Progenitor cell of endocrine pancreas (in vitro differentiated cells): Measurements from ENCODE around the gene FOXO4. TPM values are rescaled to one million over a fixed set of nuclear protein-coding genes. Genes with fewer than 3 reads are reported as not detected.

Experiments used
- DNase-seq: peaks from one replicate; pipeline ENCODE4 v3.0.0; 2021; ENCODE audit warnings: low spot score; ENCODE audit not compliant: unreplicated experiment
- H3K27ac Mint-ChIP-seq: 2 replicates; pipeline ENCODE4 v1.8.0; 2021; ENCODE audit warnings: mild to moderate bottlenecking, moderate library complexity, mixed read lengths
- H3K27me3 Mint-ChIP-seq: 2 replicates; pipeline ENCODE4 v1.8.0; 2021; ENCODE audit warnings: mixed read lengths
- H3K36me3 Mint-ChIP-seq: 2 replicates; pipeline ENCODE4 v1.8.0; 2022; ENCODE audit warnings: mixed read lengths; ENCODE audit not compliant: insufficient read depth
- H3K4me1 Mint-ChIP-seq: 2 replicates; pipeline ENCODE4 v1.8.0; 2021; ENCODE audit warnings: low read depth, mixed read lengths
- H3K4me3 Mint-ChIP-seq: 2 replicates; pipeline ENCODE4 v1.8.0; 2021; ENCODE audit warnings: low read depth, mild to moderate bottlenecking, moderate library complexity, mixed read lengths
- H3K9me3 Mint-ChIP-seq: 2 replicates; pipeline ENCODE4 v1.8.0; 2021; ENCODE audit warnings: low read depth, mixed read lengths
- CTCF ChIP-seq: fragments of 200-600 bp; sonication (generic); IDR thresholded peaks from one replicate; pipeline ENCODE4 v1.5.0; 2021; ENCODE audit warnings: antibody characterized with exemption, mild to moderate bottlenecking; ENCODE audit not compliant: unreplicated experiment
- total RNA-seq: library from RNA; stranded (reverse); gene quantifications from 2 replicates; pipeline ENCODE4 v1.2.1, GENCODE V29; 2021

FOXO4 gene
- total RNA-seq, 1 donor from 2014 or later = 41.0 TPM

DNA sequence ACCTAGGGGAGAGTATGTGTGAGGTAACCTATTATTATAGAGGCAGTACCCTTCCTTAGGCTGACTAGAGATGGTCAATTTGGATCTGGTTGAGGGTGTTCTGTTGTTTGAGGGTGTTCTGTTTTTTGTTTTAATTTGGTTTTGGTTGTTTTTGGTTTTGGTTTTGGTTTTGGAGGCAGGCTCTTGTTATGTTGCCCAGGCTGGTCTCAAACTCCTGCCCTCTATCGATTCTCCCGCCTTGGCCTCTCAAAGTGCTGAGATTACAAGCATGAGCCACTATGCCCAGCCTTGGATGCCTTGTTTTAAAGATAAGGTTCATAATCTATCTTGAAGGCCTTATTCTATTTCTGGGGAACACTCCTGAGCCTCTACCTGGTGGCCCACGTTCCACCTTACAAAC, 10.0 kb downstream of the FOXO4 start:
- no peak overlapping the region for H3K4me3 Mint-ChIP-seq
- H3K9me3 Mint-ChIP-seq = peaks cover 8% of the 10 kb centered on the region
- H3K36me3 Mint-ChIP-seq = peaks cover 2% of the 10 kb centered on the region
- no peak for DNase-seq
- peaks cover 36% of the 10 kb centered on the region for H3K4me1 Mint-ChIP-seq
- no peaks in the 10 kb centered on the region for H3K27me3 Mint-ChIP-seq
- TF ChIP-seq CTCF = no peak
- no peak overlapping the region for H3K27ac Mint-ChIP-seq

- TF ChIP-seq CTCF = no peak
- no peak within 1 kb of the TSS for H3K4me3 Mint-ChIP-seq
- DNase-seq = no peak
- peaks cover 14% of the 10 kb centered on the region for H3K9me3 Mint-ChIP-seq
- peaks cover 2% of the 10 kb centered on the region for H3K36me3 Mint-ChIP-seq
- H3K4me1 Mint-ChIP-seq = peaks cover 35% of the 10 kb centered on the region
- H3K27me3 Mint-ChIP-seq = no peaks in the 10 kb centered on the region
- H3K27ac Mint-ChIP-seq = no peak within 1 kb of the TSS
Measured at GRCh38 chrX:71106427-71106826, 10.8 kb downstream of the FOXO4 start, which contains the start of gene CXorf65. Gene CXorf65, minus strand, starts transcription at chrX:71106740. Its CDS starts 184 bp downstream, at chrX:71106556.

DNA sequence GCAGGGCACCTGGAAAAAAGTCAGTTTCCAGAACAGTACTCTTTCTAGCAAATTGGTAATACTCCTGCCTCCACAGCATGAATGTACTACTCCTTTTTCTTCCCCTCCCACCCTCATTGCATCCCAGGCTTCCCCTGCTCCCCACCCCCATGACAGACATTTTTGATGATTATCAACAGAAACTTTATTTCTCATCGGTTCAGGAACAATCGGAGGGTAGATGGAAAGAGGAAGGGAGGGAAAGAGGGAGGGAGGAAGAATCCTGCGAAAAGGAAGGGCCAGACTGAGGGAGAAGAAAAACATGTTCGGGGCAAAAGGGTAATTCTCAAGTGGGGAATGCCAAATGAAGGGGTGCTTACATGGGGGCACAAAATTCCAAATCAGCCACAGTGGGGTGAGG, 11.6 kb downstream of the FOXO4 start:
- Mint-ChIP-seq H3K4me1 (peaks cover 35% of the 10 kb centered on the region), H3K4me3 (no peak overlapping the region), H3K27ac (no peak overlapping the region), H3K36me3 (no peaks in the 10 kb centered on the region), H3K27me3 (no peaks in the 10 kb centered on the region), H3K9me3 (peaks cover 20% of the 10 kb centered on the region)
- DNase-seq = no peak
- no peak for TF ChIP-seq CTCF

DNA sequence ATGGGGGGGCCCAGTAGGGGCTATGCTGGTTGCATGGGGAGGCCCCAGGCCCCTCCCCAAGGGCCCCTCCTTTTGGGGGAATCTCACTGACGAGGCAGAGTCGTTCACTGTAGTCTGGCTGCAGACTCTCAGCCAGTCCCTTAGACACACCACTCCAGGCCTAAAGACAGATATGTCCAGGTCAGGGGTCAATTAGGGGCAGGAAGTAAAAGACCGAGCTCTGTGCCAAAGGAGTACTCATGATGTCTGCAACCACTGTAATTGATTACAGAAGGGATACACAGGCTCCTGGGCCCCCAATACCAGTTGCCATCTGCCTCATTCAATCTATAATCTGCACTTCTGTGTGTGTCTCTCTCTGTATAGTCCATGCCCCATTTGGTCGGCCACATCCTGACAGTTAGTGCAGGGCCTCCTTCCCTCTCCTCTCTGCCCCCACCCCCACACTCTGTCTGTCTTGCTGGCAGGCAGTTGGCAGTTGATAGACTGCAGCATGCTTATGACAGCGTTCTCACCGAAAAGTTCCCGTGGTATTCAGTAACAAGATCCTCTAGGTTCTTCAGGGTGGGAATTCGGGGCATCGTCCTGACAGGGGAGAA, 12.2 kb downstream of the FOXO4 start:
- no peak for TF ChIP-seq CTCF
- Mint-ChIP-seq H3K9me3 (peaks cover 24% of the 10 kb centered on the region), H3K4me3 (no peak overlapping the region), H3K27ac (peak overlapping the region; percentile 79), H3K36me3 (no peaks in the 10 kb centered on the region), H3K27me3 (no peaks in the 10 kb centered on the region), H3K4me1 (peaks cover 29% of the 10 kb centered on the region)
- DNase-seq = no peak

- H3K9me3 Mint-ChIP-seq = peaks cover 24% of the 10 kb centered on the region
- no peaks in the 10 kb centered on the region for H3K36me3 Mint-ChIP-seq
Measured at GRCh38 chrX:71109051-71109450, 13.4 kb downstream of the FOXO4 start.

More at GRCh38 chrX:71109051-71109450, 13.4 kb downstream of the FOXO4 start:
- no peak for TF ChIP-seq CTCF
- no peak overlapping the region for H3K4me3 Mint-ChIP-seq
- no peak overlapping the region for H3K27ac Mint-ChIP-seq
- peaks cover 23% of the 10 kb centered on the region for H3K4me1 Mint-ChIP-seq
- no peaks in the 10 kb centered on the region for H3K27me3 Mint-ChIP-seq
- no peak for DNase-seq
